Neural cell (in vitro differentiated cells): ENCODE measurements around the gene NEDD4L. TPM values are rescaled to one million over a fixed set of nuclear protein-coding genes. Genes with fewer than 3 reads are reported as not detected.

Experiments
- H2AFZ ChIP-seq: fragments of 200-600, 300-800 bp; sonication (generic), shearing (Covaris generic); 2 replicates; pipeline ENCODE4 v1.6.0; 2014; ENCODE audit warnings: low read depth, mild to moderate bottlenecking, antibody characterized with exemption, low read length, moderate library complexity
- H3F3A ChIP-seq: fragments of 200-600 bp; shearing (Covaris generic); 2 replicates; pipeline ENCODE4 v1.6.1; 2016; ENCODE audit warnings: mild to moderate bottlenecking, moderate library complexity, mixed read lengths, antibody characterized with exemption, low read length; ENCODE audit not compliant: insufficient read depth, poor library complexity, severe bottlenecking
- H3K27ac ChIP-seq: fragments of 200-600, 300-800 bp; sonication (generic), shearing (Covaris generic); 2 replicates; pipeline ENCODE4 v1.5.1; 2014; ENCODE audit warnings: mild to moderate bottlenecking, low read length, moderate library complexity
- H3K27me3 ChIP-seq: fragments of 300-800, 200-600 bp; sonication (generic), shearing (Covaris generic); 2 replicates; pipeline ENCODE4 v1.6.0; 2014; ENCODE audit warnings: mild to moderate bottlenecking, low read depth, low read length, moderate library complexity; ENCODE audit not compliant: insufficient read depth
- H3K36me3 ChIP-seq: fragments of 300-800, 200-600 bp; sonication (generic), shearing (Covaris generic); 2 replicates; pipeline ENCODE4 v1.5.1; 2014; ENCODE audit warnings: mild to moderate bottlenecking, antibody characterized with exemption, low read length, moderate library complexity; ENCODE audit not compliant: insufficient read depth
- H3K4me2 ChIP-seq: fragments of 300-800, 200-600 bp; sonication (generic), shearing (Covaris generic); 2 replicates; pipeline ENCODE4 v1.6.0; 2014; ENCODE audit warnings: mild to moderate bottlenecking, low read length
- H3K4me3 ChIP-seq: fragments of 300-800, 200-600 bp; sonication (generic), shearing (Covaris generic); 2 replicates; pipeline ENCODE4 v1.5.1; 2014; ENCODE audit warnings: mild to moderate bottlenecking, low read length, moderate library complexity
- H3K79me2 ChIP-seq: fragments of 200-600 bp; shearing (Covaris generic); replicated peaks from 2 replicates; pipeline ENCODE4 v1.6.0; 2014; ENCODE audit warnings: mild to moderate bottlenecking, low read length, moderate library complexity; ENCODE audit not compliant: insufficient read depth
- H3K9ac ChIP-seq: fragments of 300-800, 200-600 bp; sonication (generic), shearing (Covaris generic); 2 replicates; pipeline ENCODE4 v1.6.1; 2016; ENCODE audit warnings: mild to moderate bottlenecking, low read length, mixed read lengths
- H3K9me2 ChIP-seq: fragments of 200-600 bp; shearing (Covaris generic); 2 replicates; pipeline ENCODE4 v1.6.1; 2016; ENCODE audit warnings: mild to moderate bottlenecking, low read length, mixed read lengths; ENCODE audit not compliant: insufficient read depth
- H3K9me3 ChIP-seq: fragments of 200-600, 300-800 bp; sonication (generic), shearing (Covaris generic); 2 replicates; pipeline ENCODE4 v1.6.1; 2016; ENCODE audit warnings: mild to moderate bottlenecking, mixed run types, low read length, moderate library complexity, mixed read lengths
- H4K20me1 ChIP-seq: fragments of 200-600 bp; shearing (Covaris generic); 2 replicates; pipeline ENCODE4 v1.6.1; 2016; ENCODE audit warnings: mild to moderate bottlenecking, mixed run types; ENCODE audit not compliant: insufficient read depth
- CTCF ChIP-seq: fragments of 450-650 bp; IDR thresholded peaks from 2 replicates; pipeline ENCODE4 v1.5.1; 2014; ENCODE audit warnings: antibody characterized with exemption, mild to moderate bottlenecking, moderate library complexity; ENCODE audit not compliant: poor library complexity, severe bottlenecking
- EP300 ChIP-seq: fragments of 450-650 bp; conservative IDR thresholded peaks from 2 replicates; pipeline ENCODE4 v1.6.1; 2014; ENCODE audit warnings: antibody characterized with exemption, mild to moderate bottlenecking, moderate library complexity; ENCODE audit not compliant: poor library complexity, severe bottlenecking
- EZH2 ChIP-seq: fragments of 200-600, 300-800 bp; shearing (Covaris generic), sonication (generic); IDR thresholded peaks from 2 replicates; pipeline ENCODE4 v1.6.1; 2014; ENCODE audit warnings: antibody characterized with exemption, low read length, borderline replicate concordance, mild to moderate bottlenecking; ENCODE audit not compliant: insufficient read depth, poor library complexity, severe bottlenecking
- MXI1 ChIP-seq: fragments of 450-650 bp; conservative IDR thresholded peaks from 2 replicates; pipeline ENCODE4 v1.6.1; 2014; ENCODE audit warnings: antibody characterized with exemption, mild to moderate bottlenecking; ENCODE audit not compliant: poor library complexity, severe bottlenecking
- POLR2AphosphoS5 ChIP-seq: IDR thresholded peaks from 2 replicates; pipeline ENCODE4 v1.6.1; 2012
- RAD21 ChIP-seq: fragments of 450-650 bp; conservative IDR thresholded peaks from 2 replicates; pipeline ENCODE4 v1.6.1; 2014; ENCODE audit warnings: antibody characterized with exemption, mild to moderate bottlenecking, moderate library complexity
- REST ChIP-seq: IDR thresholded peaks from 2 replicates; pipeline ENCODE4 v1.6.1; 2012; ENCODE audit warnings: borderline replicate concordance
- SMC3 ChIP-seq: fragments of 450-650 bp; conservative IDR thresholded peaks from 2 replicates; pipeline ENCODE4 v1.6.1; 2014; ENCODE audit warnings: antibody characterized with exemption, mild to moderate bottlenecking, moderate library complexity; ENCODE audit not compliant: poor library complexity
- TAF1 ChIP-seq: IDR thresholded peaks from 2 replicates; pipeline ENCODE4 v1.6.1; 2012; ENCODE audit warnings: low read depth
- polyA plus RNA-seq: library from polyadenylated mRNA; depleted of rRNA; stranded (reverse); fragments of >200 nt; gene quantifications from 2 replicates; pipeline ENCODE4 v1.2.3, GENCODE V29; 2014

The NEDD4L gene
- polyA plus RNA-seq, 1 donor from 2014 or later = 97.9 TPM

DNA sequence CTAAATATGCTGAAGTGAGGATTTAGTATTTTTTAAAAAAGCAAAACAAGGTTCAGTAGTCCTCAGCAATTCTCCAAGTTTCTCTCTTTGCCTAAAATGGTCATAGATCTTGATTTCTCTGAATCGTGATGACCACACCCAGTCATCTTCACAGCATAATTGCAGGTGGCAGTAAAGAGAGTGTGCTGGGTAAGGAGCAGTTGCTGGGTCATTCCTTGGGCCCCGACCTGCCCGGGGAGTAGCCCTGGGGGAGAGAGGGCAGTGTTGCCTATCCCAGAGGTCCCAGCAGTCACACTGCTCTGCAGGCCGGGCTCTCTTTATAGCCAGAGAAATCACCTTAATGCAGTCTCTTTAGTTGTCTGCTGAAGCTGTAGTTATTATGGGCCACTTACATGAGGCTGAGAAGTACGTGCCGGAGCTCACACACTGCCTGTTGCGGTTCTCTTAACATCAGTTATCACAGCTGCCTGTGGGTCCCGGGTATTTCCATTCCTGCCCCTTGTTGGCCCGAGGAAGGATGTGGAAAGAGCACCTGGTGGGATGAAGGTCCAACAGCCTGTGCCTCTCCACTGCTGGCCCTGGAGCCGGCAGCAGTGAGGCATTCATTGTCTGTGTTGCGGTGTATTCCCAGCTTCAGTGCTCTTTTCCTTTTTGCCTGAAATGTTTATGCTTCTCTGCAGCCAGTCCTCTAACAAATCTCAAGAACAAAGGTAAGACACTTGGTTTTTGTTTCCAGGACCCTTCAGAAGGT, 354.8 kb downstream of the NEDD4L start:
- Histone ChIP-seq H3K27me3 (no peaks in the 10 kb centered on the region), H3K9me3 (no peaks in the 10 kb centered on the region), H3K9me2 (no peaks in the 10 kb centered on the region), H3K4me3 (no peak overlapping the region), H3K36me3 (peaks cover 13% of the 10 kb centered on the region), H2AFZ (no peak overlapping the region), H3K4me2 (no peak overlapping the region), H3K9ac (no peak overlapping the region), H3K27ac (no peak overlapping the region), H4K20me1 (no peaks in the 10 kb centered on the region), H3K79me2 (no peaks in the 10 kb centered on the region), H3F3A (peaks cover 3% of the 10 kb centered on the region)
- peak; percentile 15 for TF ChIP-seq POLR2AphosphoS5
- no peak for TF ChIP-seq EP300

DNA sequence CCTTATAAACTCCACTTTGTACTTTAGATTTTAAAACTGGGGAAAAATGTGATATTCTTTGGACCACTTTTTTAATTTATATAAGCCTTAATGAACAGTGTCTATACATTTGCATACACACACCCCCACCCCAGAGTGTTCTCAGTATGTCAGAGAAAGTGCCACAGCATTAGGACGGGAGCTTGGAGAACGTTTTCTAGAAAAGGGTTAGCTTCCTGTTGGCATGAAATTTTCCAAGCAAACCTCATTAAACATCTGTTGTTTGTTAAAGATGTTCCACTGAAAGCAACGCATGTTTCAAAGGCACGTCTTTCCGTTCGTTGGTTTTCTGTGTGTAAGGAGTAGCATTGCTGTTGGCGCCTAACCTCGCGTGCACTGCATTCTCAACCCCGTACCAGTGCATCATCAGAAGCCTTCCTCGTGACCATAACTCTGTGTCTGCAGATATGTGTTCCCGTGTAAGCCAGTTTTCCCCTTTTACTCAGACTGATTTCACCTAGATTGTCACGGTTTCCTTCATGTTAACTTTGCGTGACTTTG, 356.4 kb downstream of the NEDD4L start:
- no peaks in the 10 kb centered on the region for H4K20me1 ChIP-seq
- H3K9ac ChIP-seq = no peak overlapping the region
- no peak overlapping the region for H3K27ac ChIP-seq
- H3K27me3 ChIP-seq = no peaks in the 10 kb centered on the region
- H2AFZ ChIP-seq = no peak overlapping the region
- no peaks in the 10 kb centered on the region for H3K36me3 ChIP-seq
- H3K9me2 ChIP-seq = no peaks in the 10 kb centered on the region
- no peak overlapping the region for H3K4me2 ChIP-seq
- no peak overlapping the region for H3K4me3 ChIP-seq
- TF ChIP-seq CTCF (peak; percentile 0), TAF1 (no peak)
- no peaks in the 10 kb centered on the region for H3K9me3 ChIP-seq
- H3K79me2 ChIP-seq = no peaks in the 10 kb centered on the region
- H3F3A ChIP-seq = peaks cover 3% of the 10 kb centered on the region

DNA sequence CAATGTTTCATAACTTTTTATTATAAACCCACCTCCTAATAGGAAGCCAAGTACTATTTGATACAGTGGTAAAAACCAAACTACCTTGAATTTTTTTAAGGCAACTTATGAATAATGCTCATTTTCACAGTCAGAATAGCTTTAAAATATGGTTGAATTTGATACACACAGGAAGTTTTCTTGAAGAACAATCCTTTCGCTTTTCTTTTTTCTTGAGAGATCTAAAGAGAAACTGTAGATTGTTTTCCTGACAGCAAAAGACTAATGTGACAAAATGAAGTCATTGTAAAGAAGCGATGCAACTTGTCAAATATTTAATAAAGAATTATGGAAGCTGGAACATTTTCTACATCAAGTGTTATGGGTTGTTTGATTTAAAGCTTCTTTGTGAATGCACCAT, 357.2 kb downstream of the NEDD4L start:
- Histone ChIP-seq H4K20me1 (no peaks in the 10 kb centered on the region), H3K27ac (no peak overlapping the region), H3K79me2 (no peaks in the 10 kb centered on the region), H3K4me2 (no peak overlapping the region), H3K36me3 (no peaks in the 10 kb centered on the region), H3K4me3 (no peak overlapping the region), H3K9ac (no peak overlapping the region), H3K27me3 (no peaks in the 10 kb centered on the region), H2AFZ (no peak overlapping the region), H3F3A (peaks cover 3% of the 10 kb centered on the region), H3K9me2 (no peaks in the 10 kb centered on the region), H3K9me3 (no peaks in the 10 kb centered on the region)
- TF ChIP-seq EZH2 = no peak
- no peak for TF ChIP-seq REST
- no peak for TF ChIP-seq CTCF
- TF ChIP-seq EP300 = no peak
- TF ChIP-seq POLR2AphosphoS5 = no peak
- no peak for TF ChIP-seq TAF1
- TF ChIP-seq RAD21 = no peak
- no peak for TF ChIP-seq MXI1
- no peak for TF ChIP-seq SMC3
